Stimulated activated naive CD8-positive, alpha-beta T cell treated with anti-CD3 and anti-CD28 coated beads, Interleukin-15, amount 100 ng/mL, for 72 hours (primary cell): ENCODE results near the gene TMEM225.
"Not testable (repeated sequence)": the region's sequence is repeated elsewhere in the genome, so short reads cannot be mapped to it uniquely, and the experiment has no call there.

ENCODE experiments used
- ATAC-seq: fragments of 150-1000 bp; cut with Tn5 transposase; 2 replicates; pipeline ENCODE4 v1.10.0; 2021; ENCODE audit warnings: mild to moderate bottlenecking, moderate library complexity
- DNase-seq, 2 donors: peaks; one replicate each; pipeline ENCODE4 v3.0.0; 2021 to 2022
- H3K27ac Mint-ChIP-seq, 2 donors: one replicate each; pipeline ENCODE4 v1.8.0; 2022; ENCODE audit warnings: mild to moderate bottlenecking in 2 of 2, mixed read lengths in 2 of 2, moderate library complexity in 2 of 2
- H3K27me3 Mint-ChIP-seq: one replicate; pipeline ENCODE4 v1.8.0; 2022; ENCODE audit warnings: mixed read lengths
- H3K4me1 Mint-ChIP-seq: one replicate; pipeline ENCODE4 v1.8.0; 2022; ENCODE audit warnings: mild to moderate bottlenecking, mixed read lengths
- H3K4me3 Mint-ChIP-seq, 2 donors: one replicate each; pipeline ENCODE4 v1.8.0; 2022; ENCODE audit warnings: mild to moderate bottlenecking in 2 of 2, mixed read lengths in 2 of 2, moderate library complexity in 1 of 2
- H3K9me3 Mint-ChIP-seq, 2 donors: one replicate each; pipeline ENCODE4 v1.8.0; 2022; ENCODE audit warnings: mixed read lengths in 2 of 2

TMEM225 gene, protein sequence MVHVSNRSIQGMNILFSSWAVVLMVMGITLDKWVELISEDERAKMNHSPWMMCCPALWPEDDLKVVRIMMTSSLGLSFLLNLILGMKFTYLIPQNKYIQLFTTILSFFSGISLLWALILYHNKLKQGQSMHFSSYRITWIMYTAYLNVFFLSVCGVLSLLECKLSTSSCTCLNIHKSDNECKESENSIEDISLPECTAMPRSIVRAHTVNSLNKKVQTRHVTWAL

DNA sequence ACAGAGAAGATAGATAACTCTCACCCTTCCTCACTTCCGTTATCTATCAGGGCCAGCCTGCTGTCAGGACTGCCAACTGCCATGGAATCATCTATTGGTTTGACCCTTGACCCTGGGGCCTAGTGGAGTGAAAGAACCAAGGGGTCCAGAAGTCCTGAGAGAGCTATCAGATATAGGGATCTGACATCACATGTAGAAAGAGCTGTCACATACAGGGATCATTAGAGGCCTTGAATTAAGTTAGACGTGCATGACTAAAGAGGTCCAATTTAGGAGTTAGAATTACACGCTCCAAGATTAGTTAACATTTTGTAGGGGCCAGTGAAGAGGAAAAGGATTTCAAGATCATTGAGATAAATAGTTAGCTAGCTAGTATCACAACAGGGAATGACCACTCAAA is at the start of gene TMEM225:
Gene TMEM225, minus strand, starts transcription at position 101 of the 400 bp plus-strand sequence. CDS start 245 bp downstream, outside the sequence.
- H3K27ac Mint-ChIP-seq, result no peak within 1 kb of the TSS
- no peak for DNase-seq
- ATAC-seq, result no peak

DNA sequence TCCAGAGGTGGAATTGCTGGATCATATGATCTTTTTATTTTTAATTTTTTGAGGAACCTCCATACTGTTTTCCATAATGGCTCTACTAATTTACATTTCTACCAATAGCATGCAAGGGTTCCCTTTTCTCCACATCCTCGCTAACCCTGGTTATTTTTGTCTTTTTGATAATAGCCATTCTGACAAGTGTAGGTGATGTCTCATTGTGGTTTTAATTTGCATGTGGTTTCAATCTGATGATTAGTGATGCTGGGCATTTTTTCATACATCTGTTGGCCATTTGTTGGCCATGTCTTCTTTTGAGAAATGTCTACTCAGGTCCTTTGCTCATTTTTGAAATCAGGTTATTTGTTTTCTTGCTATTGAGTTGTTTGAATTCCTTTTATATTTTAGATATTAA is 38.6 kb upstream of the TMEM225 start:
- Mint-ChIP-seq H3K9me3 (no peaks in the 10 kb centered on the region), H3K27ac (no peak overlapping the region), H3K27me3 (no peaks in the 10 kb centered on the region), H3K4me3 (no peak overlapping the region), H3K4me1 (no peaks in the 10 kb centered on the region)
- ATAC-seq (no peak), DNase-seq (no peak)

More for the DNA sequence above, at the start of gene TMEM225:
- Mint-ChIP-seq H3K9me3 (no peaks in the 10 kb centered on the region), H3K4me3 (no peak within 1 kb of the TSS), H3K4me1 (no peaks in the 10 kb centered on the region), H3K27me3 (no peaks in the 10 kb centered on the region)

DNA sequence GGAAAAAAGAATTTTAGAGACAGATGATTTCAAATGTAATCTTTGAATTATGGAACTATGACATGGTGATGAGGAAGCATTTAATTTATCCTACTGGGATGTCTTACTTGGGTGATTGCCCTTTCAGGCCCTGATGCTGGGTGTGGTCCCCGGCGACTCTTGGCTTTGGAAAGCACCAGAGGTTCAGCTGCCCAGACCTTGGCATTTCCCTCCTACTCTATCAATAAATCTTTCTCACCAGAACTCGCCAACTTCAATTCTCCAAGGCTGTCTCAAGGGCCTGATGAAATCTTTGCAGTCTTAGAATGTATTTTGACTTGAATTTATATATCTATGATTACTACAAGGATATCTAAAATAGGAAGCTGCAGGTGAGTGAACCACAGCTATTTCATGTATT is 35.5 kb upstream of the TMEM225 start:
- Mint-ChIP-seq H3K4me3 (no peak overlapping the region), H3K9me3 (no peaks in the 10 kb centered on the region), H3K27me3 (no peaks in the 10 kb centered on the region), H3K27ac (no peak overlapping the region), H3K4me1 (no peaks in the 10 kb centered on the region)
- DNase-seq (no peak), ATAC-seq (no peak)

DNA sequence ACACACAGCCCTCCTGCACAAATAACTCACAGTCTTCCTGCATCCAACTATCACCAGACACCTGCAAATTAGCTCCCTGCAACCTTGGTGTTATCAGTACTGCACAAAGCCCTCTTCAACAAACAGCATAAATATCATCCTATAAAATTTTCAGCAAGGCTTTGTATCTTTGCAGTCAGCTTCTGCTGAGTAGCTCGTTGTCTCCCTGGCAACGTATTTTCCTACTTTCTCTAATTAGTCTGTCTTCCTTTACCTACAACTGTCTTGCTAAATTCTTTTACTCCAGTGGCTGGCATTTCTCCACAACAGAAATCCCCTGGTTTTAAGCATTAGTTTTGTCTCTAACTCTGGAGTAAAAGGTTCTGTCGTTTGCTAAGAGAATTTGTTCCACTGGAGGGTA is 20.4 kb upstream of the TMEM225 start:
- DNase-seq (no peak), ATAC-seq (no peak)
- Mint-ChIP-seq H3K27me3 (no peaks in the 10 kb centered on the region), H3K27ac (no peak overlapping the region), H3K9me3 (no peaks in the 10 kb centered on the region), H3K4me3 (no peak overlapping the region), H3K4me1 (no peaks in the 10 kb centered on the region)

DNA sequence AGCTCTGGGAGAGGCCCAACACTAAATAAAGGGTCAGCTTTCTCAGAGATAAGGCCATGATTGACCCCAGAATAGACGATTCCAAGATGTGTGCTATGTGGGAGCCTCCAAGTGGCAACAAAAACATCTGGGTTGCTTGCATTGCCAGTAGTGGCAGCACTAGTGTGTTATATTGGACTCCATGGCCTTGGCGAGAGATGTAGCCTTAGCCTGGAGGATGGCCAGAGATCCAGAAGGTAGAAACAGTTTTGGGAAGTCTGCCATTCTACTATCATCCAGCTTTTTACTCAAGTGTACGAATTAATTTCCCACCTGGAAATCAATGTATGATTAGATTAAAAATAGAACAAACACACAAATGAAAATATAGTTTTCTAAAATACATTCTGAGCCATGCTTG is 19.5 kb upstream of the TMEM225 start:
- ATAC-seq (no peak), DNase-seq (no peak)
- no peaks in the 10 kb centered on the region for H3K9me3 Mint-ChIP-seq
- no peak overlapping the region for H3K4me3 Mint-ChIP-seq
- H3K4me1 Mint-ChIP-seq, result no peaks in the 10 kb centered on the region
- no peak overlapping the region for H3K27ac Mint-ChIP-seq
- H3K27me3 Mint-ChIP-seq, result no peaks in the 10 kb centered on the region

DNA sequence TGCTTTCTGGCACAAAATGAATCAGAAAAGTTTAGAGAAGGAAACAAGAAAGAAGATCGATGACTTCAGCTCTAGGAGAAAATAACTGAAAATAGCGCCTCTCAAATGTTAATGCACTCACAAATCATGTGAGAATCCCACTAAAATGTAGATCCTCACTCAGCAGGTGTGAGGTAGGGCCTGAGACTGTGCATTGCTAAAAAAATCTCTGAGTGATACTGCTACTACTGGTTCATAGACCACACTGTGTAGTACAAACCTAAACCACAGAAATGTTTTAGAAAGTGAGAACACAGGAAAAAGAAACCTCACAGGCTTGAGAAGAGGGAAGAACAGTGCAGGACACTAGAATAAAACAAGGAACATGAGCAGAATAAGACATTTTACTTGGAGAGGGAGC is 18.5 kb upstream of the TMEM225 start:
- no peak overlapping the region for H3K27ac Mint-ChIP-seq
- no peak for ATAC-seq
- no peaks in the 10 kb centered on the region for H3K4me1 Mint-ChIP-seq
- H3K27me3 Mint-ChIP-seq, result no peaks in the 10 kb centered on the region
- DNase-seq, result no peak
- no peak overlapping the region for H3K4me3 Mint-ChIP-seq
- no peaks in the 10 kb centered on the region for H3K9me3 Mint-ChIP-seq

DNA sequence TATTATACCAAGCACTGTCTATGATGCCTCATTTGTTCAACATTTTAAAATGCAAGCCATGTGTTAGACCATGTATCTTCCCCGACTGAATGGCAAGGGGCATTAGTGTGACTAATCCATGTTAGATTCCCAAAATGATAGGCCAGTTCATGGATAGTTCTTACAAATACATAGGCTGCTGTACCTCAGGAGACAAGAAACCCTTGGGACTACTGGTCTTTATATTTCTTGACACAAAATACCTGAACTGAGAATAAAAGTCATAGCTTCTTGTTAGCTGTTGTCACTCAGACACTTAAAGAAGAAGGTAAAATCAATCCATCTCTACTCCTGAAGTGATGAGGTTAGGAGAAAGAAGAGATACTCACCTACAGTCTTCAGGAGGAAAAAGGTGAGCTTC is 16.4 kb upstream of the TMEM225 start, which contains the start of gene OR8D4:
Gene OR8D4, plus strand, starts transcription at position 301 of the 400 bp plus-strand sequence. CDS start 4,265 bp downstream, outside the sequence.
- no peaks in the 10 kb centered on the region for H3K27me3 Mint-ChIP-seq
- DNase-seq, result no peak
- no peaks in the 10 kb centered on the region for H3K9me3 Mint-ChIP-seq
- no peak for ATAC-seq
- no peak within 1 kb of the TSS for H3K4me3 Mint-ChIP-seq
- H3K4me1 Mint-ChIP-seq, result no peaks in the 10 kb centered on the region
- H3K27ac Mint-ChIP-seq, result no peak within 1 kb of the TSS

DNA sequence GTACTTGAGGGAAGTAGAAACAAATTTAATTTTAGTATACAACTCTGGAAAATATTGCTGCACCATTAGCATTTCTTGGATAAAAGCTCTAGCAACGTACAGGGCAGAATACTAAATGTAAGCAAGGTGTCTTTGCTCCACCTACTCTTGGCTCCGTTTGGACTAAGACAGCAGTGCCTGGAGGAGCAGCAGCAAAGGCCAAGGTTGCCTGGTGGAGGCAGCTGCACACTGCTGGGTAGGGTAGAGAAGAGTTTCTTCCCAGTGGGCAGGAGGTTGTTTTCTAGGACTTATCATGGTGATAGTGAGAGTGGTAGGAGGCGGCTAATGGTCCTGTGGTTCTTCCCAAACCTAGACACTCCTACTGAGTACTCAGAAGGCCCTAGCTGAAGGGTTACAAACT is 14.3 kb upstream of the TMEM225 start:
- no peaks in the 10 kb centered on the region for H3K27me3 Mint-ChIP-seq
- H3K9me3 Mint-ChIP-seq, result no peaks in the 10 kb centered on the region
- ATAC-seq (peak; percentile 12), DNase-seq (no peak)
- H3K27ac Mint-ChIP-seq, result no peak overlapping the region
- H3K4me3 Mint-ChIP-seq, result no peak overlapping the region
- H3K4me1 Mint-ChIP-seq, result no peaks in the 10 kb centered on the region

DNA sequence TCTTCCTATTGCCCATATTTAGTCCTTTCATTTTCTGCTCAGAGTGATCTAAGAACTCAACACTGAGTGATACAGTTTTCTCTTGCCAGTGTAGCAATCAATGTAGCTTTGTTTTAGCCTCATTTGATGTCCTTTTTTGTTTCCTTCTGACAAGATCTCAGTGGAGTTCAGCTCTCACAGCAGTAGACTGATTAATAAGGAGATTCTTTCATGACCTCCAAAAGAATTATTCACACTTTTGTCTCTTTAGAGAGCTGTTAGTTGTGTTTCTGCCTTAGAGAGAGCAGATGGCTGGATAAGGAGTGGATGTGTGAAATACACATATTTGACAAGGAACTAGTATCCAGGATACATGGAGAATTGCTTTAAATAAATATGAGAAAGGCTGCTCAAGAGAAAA is 6.6 kb upstream of the TMEM225 start:
- Mint-ChIP-seq H3K4me3 (no peak overlapping the region), H3K9me3 (no peaks in the 10 kb centered on the region), H3K27me3 (peaks cover 8% of the 10 kb centered on the region), H3K27ac (no peak overlapping the region), H3K4me1 (no peaks in the 10 kb centered on the region)
- DNase-seq (no peak), ATAC-seq (no peak)

DNA sequence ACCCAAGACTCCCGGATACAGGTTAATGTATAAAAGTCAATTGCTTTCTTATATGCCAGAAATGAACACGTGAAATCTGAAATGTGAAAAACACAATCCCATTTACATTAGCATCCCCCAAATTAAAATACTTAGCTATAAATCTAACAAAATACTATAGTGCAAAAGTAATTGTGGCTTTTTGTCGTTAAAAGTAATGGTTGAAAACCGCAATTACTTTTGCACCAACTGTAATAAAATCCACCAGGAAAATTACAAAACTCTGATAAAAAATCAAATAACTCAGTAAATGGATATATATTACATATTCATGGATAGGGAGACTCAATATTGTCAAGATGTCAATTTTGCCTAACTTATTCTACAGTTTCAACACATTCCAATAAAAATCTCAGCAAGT is 4.6 kb downstream of the TMEM225 start:
- H3K9me3 Mint-ChIP-seq, result peaks cover 0 to 4% of the 10 kb centered on the region in 2 donors

DNA sequence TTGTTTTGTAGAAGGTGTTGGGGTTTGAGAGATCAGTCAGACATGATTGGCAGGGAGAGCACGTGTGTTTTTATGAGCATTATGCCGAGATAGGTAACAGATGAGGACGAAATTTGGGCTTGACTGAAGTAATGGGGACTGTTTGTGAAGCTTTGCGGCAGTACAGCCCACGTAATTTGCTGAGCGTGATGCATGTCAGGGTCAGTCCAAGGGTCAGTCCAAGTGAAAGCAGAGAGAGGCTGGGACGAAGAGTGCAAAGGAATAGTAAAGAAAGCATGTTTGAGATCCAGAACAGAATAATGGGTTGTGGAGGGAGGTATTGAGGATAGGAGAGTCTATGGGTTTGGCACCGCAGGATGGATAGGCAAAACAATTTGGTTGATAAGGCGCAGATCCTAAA is 17.7 kb downstream of the TMEM225 start:
- ATAC-seq, H3K9me3 Mint-ChIP-seq, DNase-seq, H3K4me1 Mint-ChIP-seq, H3K4me3 Mint-ChIP-seq, H3K27ac Mint-ChIP-seq, H3K27me3 Mint-ChIP-seq: not testable (repeated sequence)

More for the DNA sequence above, 4.6 kb downstream of the TMEM225 start:
- ATAC-seq (no peak), DNase-seq (no peak)
- Mint-ChIP-seq H3K4me3 (no peak overlapping the region), H3K27ac (no peak overlapping the region), H3K4me1 (no peaks in the 10 kb centered on the region), H3K27me3 (no peaks in the 10 kb centered on the region)

DNA sequence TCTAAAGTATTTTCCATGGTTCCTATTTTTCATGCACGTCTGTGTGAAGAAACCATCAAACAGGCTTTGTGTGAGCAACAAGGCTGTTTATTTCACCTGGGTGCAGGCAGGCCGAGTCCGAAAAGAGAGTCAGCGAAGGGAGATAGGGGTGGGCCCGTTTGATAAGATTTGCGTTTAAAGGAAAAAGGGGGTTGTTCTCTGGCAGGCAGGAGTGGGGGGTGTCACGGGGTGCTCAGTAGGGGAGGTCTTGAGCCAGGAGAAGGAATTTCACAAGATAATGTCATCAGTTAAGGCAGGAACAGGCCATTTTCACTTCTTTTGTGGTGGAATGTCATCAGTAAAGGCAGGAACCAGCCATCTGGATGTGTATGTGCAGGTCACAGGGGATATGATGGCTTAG is 20.2 kb downstream of the TMEM225 start:
- not testable (repeated sequence) for DNase-seq, H3K27me3 Mint-ChIP-seq, H3K4me1 Mint-ChIP-seq, H3K9me3 Mint-ChIP-seq, H3K27ac Mint-ChIP-seq, ATAC-seq, H3K4me3 Mint-ChIP-seq

DNA sequence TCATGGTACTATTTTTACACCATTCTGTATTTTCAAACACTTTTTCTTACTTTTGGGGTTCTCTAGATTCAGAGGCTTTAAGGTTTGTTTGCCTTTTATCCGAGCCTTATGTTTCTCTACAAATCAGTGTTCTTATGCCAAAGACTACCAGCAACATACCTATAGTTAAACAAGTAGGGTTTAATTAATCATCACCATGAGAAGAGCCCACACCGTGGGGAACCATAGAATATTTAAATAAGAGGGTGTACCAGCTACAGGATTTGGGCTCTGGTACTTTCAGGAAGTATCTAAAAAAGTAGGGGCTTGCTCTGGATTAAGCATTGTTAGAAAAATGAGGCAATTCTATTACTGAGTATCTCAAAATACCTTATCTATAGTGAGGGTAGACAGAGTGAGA is 25.7 kb downstream of the TMEM225 start:
- DNase-seq (no peak), ATAC-seq (no peak)
- Mint-ChIP-seq H3K9me3 (peaks cover 5 to 21% of the 10 kb centered on the region in 2 donors), H3K27me3 (no peaks in the 10 kb centered on the region), H3K4me3 (no peak overlapping the region), H3K4me1 (no peaks in the 10 kb centered on the region), H3K27ac (no peak overlapping the region)

DNA sequence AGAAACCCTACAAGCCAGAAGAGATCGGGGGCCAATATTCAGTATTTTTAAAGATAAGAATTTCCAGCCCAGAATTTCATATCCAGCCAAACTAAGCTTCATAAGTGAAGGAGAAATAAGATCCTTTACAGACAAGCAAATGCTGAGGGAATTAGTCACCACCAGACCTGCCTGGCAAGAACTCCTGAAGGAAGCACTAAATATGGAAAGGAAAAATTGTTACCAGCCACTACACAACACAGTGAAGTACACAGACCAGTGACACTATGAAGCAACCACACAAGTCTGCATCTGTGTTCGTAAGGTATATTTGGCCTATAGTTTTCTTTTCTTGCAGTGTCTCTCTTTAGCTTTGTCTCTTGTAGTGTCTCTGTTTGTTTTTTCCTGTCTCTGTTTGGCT is 29.0 kb downstream of the TMEM225 start:
- H3K27me3 Mint-ChIP-seq, result peaks cover 8% of the 10 kb centered on the region
- H3K4me3 Mint-ChIP-seq, result no peak overlapping the region
- H3K4me1 Mint-ChIP-seq, result no peaks in the 10 kb centered on the region
- H3K27ac Mint-ChIP-seq, result no peak overlapping the region
- ATAC-seq (no peak), DNase-seq (no peak)
- H3K9me3 Mint-ChIP-seq, result peaks cover 5 to 21% of the 10 kb centered on the region in 2 donors

DNA sequence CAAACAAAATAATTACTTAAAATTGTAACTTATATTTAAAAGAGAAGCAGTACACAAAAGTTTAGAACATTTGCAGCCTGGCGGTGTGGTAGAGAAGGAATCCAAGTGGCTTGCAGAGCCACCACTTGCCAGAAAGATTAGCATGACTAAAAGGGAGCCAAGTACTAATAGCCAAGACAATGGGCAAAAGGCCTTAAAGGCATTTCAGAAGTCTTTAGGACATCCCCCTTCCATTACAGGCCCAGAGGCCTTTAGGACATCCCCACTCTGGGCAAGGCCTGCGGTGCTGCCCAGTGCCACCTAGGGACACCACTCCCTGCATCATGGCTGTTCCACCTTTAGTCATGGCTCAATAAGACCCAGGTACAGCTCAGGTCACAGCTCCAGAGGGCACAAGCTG is 32.4 kb downstream of the TMEM225 start:
- Mint-ChIP-seq H3K27me3 (peaks cover 38% of the 10 kb centered on the region), H3K9me3 (peaks cover 5 to 21% of the 10 kb centered on the region in 2 donors), H3K4me1 (no peaks in the 10 kb centered on the region), H3K4me3 (no peak overlapping the region), H3K27ac (no peak overlapping the region)
- DNase-seq (no peak), ATAC-seq (peak; percentile 18)

DNA sequence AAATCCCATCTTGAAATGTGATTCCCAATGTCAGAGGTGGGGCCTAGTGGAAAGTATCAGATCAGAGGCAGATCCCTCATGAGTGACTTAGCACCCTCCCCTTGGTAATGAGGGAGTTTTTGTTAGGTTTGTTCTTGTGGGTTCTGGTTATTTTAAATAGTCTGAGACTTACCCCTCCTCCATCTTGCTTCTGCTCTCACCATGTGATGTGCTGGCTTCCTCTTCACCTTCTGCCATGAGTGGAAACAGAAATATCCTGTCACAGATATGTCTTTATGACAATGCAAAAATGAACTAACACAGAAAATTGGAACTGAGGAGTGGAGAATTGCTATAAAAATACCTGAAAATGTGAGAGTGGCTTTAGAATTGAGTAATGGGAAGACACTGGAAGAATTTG is 33.1 kb downstream of the TMEM225 start:
- Mint-ChIP-seq H3K27ac (no peak overlapping the region), H3K4me1 (no peaks in the 10 kb centered on the region), H3K27me3 (peaks cover 41% of the 10 kb centered on the region), H3K4me3 (no peak overlapping the region), H3K9me3 (peaks cover 5 to 21% of the 10 kb centered on the region in 2 donors)
- DNase-seq, result no peak
- no peak for ATAC-seq

DNA sequence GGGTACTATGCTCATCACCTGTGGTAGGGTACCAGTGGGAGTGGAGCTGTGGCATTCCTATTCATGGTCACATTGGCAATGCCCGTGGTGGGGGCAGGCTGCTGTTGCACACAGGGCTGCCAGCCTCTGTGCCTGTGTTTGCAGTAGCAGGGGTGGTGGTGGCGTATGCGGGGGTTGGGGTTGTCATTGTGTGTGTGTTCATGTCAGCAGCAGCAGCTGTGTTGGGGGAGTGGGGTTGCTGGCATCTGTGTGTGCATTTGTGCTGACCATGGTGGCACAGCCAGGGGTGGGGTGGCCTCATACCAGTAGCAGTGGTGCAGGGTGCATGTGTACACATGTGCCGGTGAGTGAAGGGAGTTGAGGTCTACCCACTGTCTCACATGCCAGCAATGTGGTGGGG is 34.4 kb downstream of the TMEM225 start:
- peaks cover 0 to 10% of the 10 kb centered on the region in 2 donors for H3K9me3 Mint-ChIP-seq
- ATAC-seq (no peak), DNase-seq (no peak)
- no peak overlapping the region for H3K27ac Mint-ChIP-seq
- no peak overlapping the region for H3K4me3 Mint-ChIP-seq
- H3K27me3 Mint-ChIP-seq, result peaks cover 41% of the 10 kb centered on the region
- no peaks in the 10 kb centered on the region for H3K4me1 Mint-ChIP-seq
